Measurements from ENCODE around the gene DDX31. TPM values are rescaled to one million over a fixed set of nuclear protein-coding genes. Genes with fewer than 3 reads are reported as not detected.

DDX31 gene
- polyA plus RNA-seq, 6 donors from 2014 or later = 3.8 to 9.1 (median 7.3) TPM

DNA sequence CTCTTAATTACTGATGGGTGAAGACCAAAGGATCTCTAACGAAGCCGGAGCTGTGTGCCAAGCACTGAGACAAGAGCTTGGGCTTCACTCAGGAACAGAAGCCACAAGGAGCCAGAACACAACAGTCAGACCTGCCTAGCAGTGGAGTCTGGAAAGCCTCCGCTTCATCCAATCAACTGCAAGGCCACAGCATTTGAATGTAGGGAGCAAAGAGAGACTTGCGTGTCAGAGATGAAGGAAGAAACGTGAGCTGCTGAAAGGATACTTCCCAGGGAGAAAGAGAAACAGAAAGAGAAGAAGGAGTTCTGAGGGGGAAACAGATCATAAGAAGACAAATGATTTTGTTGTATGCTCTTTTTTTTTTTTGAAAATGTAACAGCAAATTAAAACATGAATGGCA lies 43.5 kb downstream of the DDX31 start:
- H3K4me1 Mint-ChIP-seq = peaks cover 0 to 5% (median 0%) of the 10 kb centered on the region in 3 donors
- H3K27ac Mint-ChIP-seq = peak overlapping the region in 2 of 6 donors; percentile 27 to 81
- peaks cover 42 to 45% of the 10 kb centered on the region in 2 donors for H3K36me3 Mint-ChIP-seq
- H3K9me3 Mint-ChIP-seq = no peaks in the 10 kb centered on the region
- no peak overlapping the region for H3K4me3 Mint-ChIP-seq
- no peaks in the 10 kb centered on the region for H3K27me3 Mint-ChIP-seq
- ATAC-seq (ENCODE audit: low read depth in 2 of 2) (no peak), DNase-seq (no peak)

- Mint-ChIP-seq H3K27me3 (no peaks in the 10 kb centered on the region), H3K36me3 (peaks cover 37 to 39% of the 10 kb centered on the region in 2 donors), H3K4me3 (no peak overlapping the region), H3K4me1 (peaks cover 0 to 5% (median 0%) of the 10 kb centered on the region in 3 donors), H3K9me3 (no peaks in the 10 kb centered on the region), H3K27ac (no peak overlapping the region)
- no peak for DNase-seq
- ATAC-seq (ENCODE audit: low read depth in 2 of 2) = no peak
Measured at GRCh38 chr9:132622159-132622558, 47.6 kb downstream of the DDX31 start.

- no peak overlapping the region for H3K27ac Mint-ChIP-seq
- no peak overlapping the region for H3K4me3 Mint-ChIP-seq
Measured at GRCh38 chr9:132616725-132617124, 53.1 kb downstream of the DDX31 start.

DNA sequence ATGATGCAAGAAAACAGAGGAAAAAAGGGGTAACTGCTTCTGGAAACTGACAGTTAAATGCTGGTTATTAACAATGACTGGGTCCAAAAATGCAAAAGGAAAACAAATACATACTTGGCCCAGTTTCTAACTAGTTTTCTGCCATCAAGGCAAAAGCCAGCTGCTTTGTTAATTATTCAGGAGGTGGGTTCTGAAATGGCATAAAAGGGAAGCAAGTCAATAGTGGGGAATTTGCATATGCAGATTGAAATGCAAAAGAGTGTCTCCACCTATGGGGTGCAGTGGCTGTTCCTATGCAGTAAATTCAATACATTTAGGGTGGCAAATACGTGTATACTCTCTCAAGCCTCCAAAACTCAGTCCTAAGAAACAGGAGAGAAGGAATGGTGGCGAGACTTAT lies 54.0 kb downstream of the DDX31 start:
- Mint-ChIP-seq H3K4me3 (no peak overlapping the region), H3K27ac (no peak overlapping the region), H3K27me3 (no peaks in the 10 kb centered on the region), H3K36me3 (peaks cover 53 to 63% of the 10 kb centered on the region in 2 donors), H3K9me3 (no peaks in the 10 kb centered on the region), H3K4me1 (no peaks in the 10 kb centered on the region)
- ATAC-seq (ENCODE audit: low read depth in 2 of 2) (no peak), DNase-seq (no peak)

More at GRCh38 chr9:132616725-132617124, 53.1 kb downstream of the DDX31 start:
- no peaks in the 10 kb centered on the region for H3K9me3 Mint-ChIP-seq
- no peaks in the 10 kb centered on the region for H3K4me1 Mint-ChIP-seq
- peaks cover 50 to 53% of the 10 kb centered on the region in 2 donors for H3K36me3 Mint-ChIP-seq
- no peaks in the 10 kb centered on the region for H3K27me3 Mint-ChIP-seq
- ATAC-seq (ENCODE audit: low read depth in 2 of 2) = no peak
- no peak for DNase-seq

- Mint-ChIP-seq H3K36me3 (peaks cover 57 to 72% of the 10 kb centered on the region in 2 donors), H3K4me1 (no peaks in the 10 kb centered on the region), H3K4me3 (no peak overlapping the region), H3K9me3 (no peaks in the 10 kb centered on the region), H3K27me3 (no peaks in the 10 kb centered on the region), H3K27ac (peak overlapping the region in 2 of 6 donors; percentile 8 to 17)
- DNase-seq (no peak), ATAC-seq (ENCODE audit: low read depth in 2 of 2) (no peak)
Measured at GRCh38 chr9:132614324-132614723, 55.5 kb downstream of the DDX31 start.

DNA sequence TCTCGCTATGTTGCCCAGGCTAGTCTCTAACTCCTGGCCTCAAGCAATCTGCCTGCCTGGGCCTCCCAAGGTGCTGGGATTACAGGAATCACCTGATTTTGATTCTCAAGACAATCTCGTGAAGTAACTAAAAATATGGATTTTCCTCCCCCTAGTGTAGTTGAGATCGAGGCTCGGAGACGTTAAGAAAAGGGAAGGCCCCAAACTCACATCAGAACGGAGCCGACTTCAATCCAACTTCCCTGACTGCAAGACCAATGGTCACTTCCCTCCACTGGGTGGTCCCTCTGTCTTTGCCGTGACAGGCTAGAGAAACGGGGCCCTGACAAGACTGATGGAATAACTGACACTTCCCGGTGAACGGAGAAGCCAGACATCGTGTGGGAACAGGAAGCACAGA lies 59.1 kb downstream of the DDX31 start:
- H3K9me3 Mint-ChIP-seq = no peaks in the 10 kb centered on the region
- ATAC-seq (ENCODE audit: low read depth in 2 of 2) = no peak
- DNase-seq = no peak
- no peak overlapping the region for H3K4me3 Mint-ChIP-seq
- no peaks in the 10 kb centered on the region for H3K4me1 Mint-ChIP-seq
- H3K36me3 Mint-ChIP-seq = peaks cover 50 to 56% of the 10 kb centered on the region in 2 donors
- no peak overlapping the region for H3K27ac Mint-ChIP-seq
- H3K27me3 Mint-ChIP-seq = no peaks in the 10 kb centered on the region

DNA sequence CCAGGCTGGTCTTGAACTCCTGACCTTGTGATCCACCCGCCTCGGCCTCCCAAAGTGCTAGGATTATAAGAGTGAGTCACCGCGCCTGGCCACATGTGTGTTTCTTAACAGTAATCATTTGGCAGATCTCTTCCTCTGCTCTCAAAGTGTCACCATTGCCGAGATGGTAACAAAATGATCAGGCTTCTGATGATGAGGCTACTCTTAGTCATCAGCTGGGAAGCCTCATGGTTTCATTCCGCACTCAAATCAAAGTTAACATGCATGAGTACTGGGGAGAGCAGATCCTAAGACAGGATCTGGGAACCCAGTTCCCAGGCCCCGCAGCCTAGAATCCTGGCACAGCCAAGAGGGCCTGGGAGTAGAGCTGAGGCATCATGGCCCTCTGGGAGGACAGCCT lies 60.0 kb downstream of the DDX31 start:
- H3K9me3 Mint-ChIP-seq = no peaks in the 10 kb centered on the region
- H3K4me1 Mint-ChIP-seq = no peaks in the 10 kb centered on the region
- ATAC-seq (ENCODE audit: low read depth in 2 of 2) (no peak), DNase-seq (no peak)
- H3K27ac Mint-ChIP-seq = peak overlapping the region in 1 of 6 donors; percentile 49
- no peaks in the 10 kb centered on the region for H3K27me3 Mint-ChIP-seq
- peaks cover 53 to 54% of the 10 kb centered on the region in 2 donors for H3K36me3 Mint-ChIP-seq
- no peak overlapping the region for H3K4me3 Mint-ChIP-seq

DNA sequence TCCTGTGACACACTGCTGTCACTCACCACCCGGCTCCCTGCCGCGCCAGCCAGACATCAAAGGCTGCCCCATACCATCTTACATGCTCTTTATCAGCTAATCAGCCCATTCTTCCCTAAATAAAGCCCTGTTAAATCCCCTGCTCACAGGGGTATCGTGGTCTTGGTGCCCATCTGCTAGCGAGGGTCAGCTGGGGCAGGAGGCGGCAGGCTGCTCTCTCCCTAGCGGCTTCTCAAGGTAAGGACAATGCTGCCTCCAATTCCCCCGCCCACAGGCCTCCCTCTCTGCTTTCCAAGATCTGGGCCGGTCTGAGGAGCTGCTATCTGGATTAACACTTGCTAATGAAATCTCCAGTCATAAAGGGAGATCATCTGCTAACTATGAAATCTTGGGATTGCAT lies 60.6 kb downstream of the DDX31 start:
- no peak overlapping the region for H3K27ac Mint-ChIP-seq
- no peak overlapping the region for H3K4me3 Mint-ChIP-seq
- no peak for DNase-seq
- ATAC-seq (ENCODE audit: low read depth in 2 of 2) = no peak
- peaks cover 48 to 53% of the 10 kb centered on the region in 2 donors for H3K36me3 Mint-ChIP-seq
- H3K27me3 Mint-ChIP-seq = no peaks in the 10 kb centered on the region
- no peaks in the 10 kb centered on the region for H3K9me3 Mint-ChIP-seq
- H3K4me1 Mint-ChIP-seq = no peaks in the 10 kb centered on the region

DNA sequence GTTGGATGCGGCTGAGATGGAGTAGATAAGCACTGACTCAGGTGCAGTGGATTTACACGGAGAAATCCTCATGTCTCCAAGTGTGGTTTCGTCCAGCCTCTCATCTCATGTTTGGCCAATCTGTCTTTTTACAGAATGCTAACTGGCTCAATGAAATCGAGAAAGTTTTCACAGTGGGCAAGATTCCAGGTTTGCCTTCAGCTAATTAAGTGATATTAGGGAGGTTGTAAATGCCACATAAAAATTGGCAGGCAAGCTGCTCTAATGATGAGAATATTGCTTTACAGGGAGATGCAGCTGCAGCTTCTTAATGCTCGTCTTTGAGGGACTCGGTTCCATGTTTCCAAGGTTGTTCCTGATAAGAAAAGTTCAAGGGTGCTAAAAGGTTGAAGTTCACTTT lies 63.7 kb downstream of the DDX31 start:
- Mint-ChIP-seq H3K9me3 (no peaks in the 10 kb centered on the region), H3K27ac (no peak overlapping the region), H3K4me1 (no peaks in the 10 kb centered on the region), H3K4me3 (no peak overlapping the region), H3K36me3 (peaks cover 40 to 69% of the 10 kb centered on the region in 2 donors), H3K27me3 (no peaks in the 10 kb centered on the region)
- no peak for DNase-seq
- no peak for ATAC-seq (ENCODE audit: low read depth in 2 of 2)

DNA sequence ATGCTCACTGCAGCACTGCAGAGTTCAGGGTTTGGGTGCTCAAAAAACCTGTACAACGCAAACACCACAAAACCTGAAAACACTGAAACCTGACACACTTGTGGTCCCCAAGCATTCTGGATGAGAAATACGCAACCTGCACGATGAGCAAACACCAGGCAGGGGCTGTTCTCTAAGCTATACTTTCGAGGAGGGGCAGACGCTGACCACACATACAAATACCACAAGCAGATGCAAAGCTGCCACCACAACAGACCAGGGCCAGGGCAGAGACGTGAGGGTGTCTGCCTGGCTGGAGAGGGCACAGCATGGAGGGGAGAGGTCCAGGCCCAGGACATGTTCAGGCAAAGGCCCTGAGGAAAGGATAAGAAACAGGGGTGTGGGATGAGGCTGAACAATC lies 64.4 kb downstream of the DDX31 start:
- H3K27ac Mint-ChIP-seq = peak overlapping the region in 1 of 6 donors; percentile 47
- no peaks in the 10 kb centered on the region for H3K9me3 Mint-ChIP-seq
- no peak for ATAC-seq (ENCODE audit: low read depth in 2 of 2)
- no peak for DNase-seq
- H3K4me1 Mint-ChIP-seq = no peaks in the 10 kb centered on the region
- H3K36me3 Mint-ChIP-seq = peaks cover 39 to 69% of the 10 kb centered on the region in 2 donors
- H3K4me3 Mint-ChIP-seq = no peak overlapping the region
- H3K27me3 Mint-ChIP-seq = no peaks in the 10 kb centered on the region

DNA sequence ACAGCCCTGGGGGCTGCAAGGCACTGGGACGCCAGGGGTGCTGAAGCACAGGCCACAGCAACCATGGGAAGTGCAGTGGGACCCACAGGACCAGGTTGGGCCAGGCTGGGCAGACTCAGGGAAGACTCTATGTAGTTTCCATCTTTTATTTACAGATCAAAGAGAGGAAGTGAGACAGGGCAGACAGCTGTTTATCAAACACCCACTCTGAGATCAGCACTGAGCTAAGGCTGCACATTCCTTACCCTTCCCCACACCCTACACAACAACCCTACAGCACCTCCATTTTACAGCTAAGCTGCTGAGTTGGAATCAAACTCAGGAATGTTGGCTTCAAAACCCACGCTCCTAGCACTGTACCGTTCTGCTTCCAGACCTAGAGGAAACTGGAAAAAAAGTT lies 67.6 kb downstream of the DDX31 start:
- no peak overlapping the region for H3K27ac Mint-ChIP-seq
- no peak overlapping the region for H3K4me3 Mint-ChIP-seq
- DNase-seq (no peak), ATAC-seq (ENCODE audit: low read depth in 2 of 2) (no peak)
- H3K27me3 Mint-ChIP-seq = no peaks in the 10 kb centered on the region
- H3K4me1 Mint-ChIP-seq = peaks cover 0 to 3% (median 0%) of the 10 kb centered on the region in 3 donors
- H3K9me3 Mint-ChIP-seq = no peaks in the 10 kb centered on the region
- H3K36me3 Mint-ChIP-seq = peaks cover 35 to 76% of the 10 kb centered on the region in 2 donors

DNA sequence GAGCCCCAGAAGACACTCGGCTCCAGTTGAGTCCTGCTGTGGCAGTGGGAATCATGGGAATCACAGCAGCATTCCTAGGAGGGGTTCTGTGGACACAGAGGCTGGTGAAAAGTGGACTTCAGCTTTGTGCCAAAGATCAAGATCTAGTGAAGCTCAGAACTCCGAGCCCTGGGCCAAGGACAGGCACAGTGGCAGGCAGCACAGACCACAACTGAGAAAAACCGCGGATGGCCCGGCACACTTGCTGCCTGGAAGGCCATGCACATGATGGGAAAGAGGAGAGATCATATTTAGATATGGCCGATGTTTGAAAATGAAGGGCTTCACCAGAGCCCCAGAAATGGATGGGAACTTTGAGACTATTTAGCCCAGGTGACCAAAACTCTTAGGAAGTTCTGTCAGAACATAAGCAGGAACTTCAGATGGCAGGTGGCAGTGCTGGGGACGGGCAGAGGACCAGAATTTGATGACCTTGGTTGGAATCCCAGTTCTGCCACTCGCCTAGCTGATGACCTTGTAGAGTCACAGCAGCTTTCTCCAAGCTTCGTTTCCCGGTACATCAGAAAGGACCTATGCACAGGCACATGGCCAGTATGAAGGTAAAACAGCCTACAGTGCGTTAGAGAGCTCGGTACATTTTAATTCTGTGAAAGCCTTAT lies 69.3 kb downstream of the DDX31 start:
- Mint-ChIP-seq H3K27me3 (no peaks in the 10 kb centered on the region), H3K4me1 (peaks cover 0 to 4% (median 3%) of the 10 kb centered on the region in 3 donors), H3K9me3 (no peaks in the 10 kb centered on the region), H3K4me3 (no peak overlapping the region), H3K27ac (no peak overlapping the region), H3K36me3 (peaks cover 39 to 77% of the 10 kb centered on the region in 2 donors)
- no peak for ATAC-seq (ENCODE audit: low read depth in 2 of 2)
- DNase-seq = no peak

DNA sequence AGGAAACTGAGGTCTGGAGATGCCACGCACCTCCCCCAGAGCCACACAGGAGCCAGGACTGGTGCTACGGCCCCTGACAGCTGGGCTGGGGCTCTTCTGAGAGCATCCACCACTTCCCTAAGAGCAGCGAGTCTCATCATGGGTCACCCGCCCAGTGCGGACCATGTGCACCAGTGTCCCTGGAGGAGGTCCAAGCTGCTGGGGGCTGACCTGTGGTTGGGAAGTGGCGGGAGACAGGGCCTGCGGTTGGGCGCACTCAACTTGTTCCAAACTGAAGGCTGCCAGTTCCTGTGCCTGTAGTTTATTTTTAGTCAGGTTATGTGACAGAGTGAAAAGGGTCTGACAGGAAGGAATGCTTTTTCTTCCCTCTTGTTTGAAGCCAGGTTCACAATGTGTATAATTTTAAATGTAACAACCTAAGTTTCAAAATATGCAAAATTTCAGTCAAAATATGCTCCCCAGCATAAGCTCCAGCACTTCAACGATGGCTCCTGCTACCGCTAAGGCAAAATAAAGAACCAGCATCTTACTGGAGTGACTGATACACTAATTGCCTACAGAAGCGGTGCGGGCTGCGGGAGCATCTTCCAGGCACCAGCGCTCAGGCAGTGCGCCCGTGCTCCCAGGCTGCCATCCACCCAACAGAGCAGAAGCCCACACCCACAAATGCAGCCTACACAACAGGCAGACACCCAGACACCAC lies 72.6 kb downstream of the DDX31 start:
- Mint-ChIP-seq H3K27ac (no peak overlapping the region), H3K36me3 (peaks cover 52 to 65% of the 10 kb centered on the region in 2 donors), H3K27me3 (peaks cover 6 to 20% (median 12%) of the 10 kb centered on the region in 3 donors), H3K4me3 (no peak overlapping the region), H3K9me3 (no peaks in the 10 kb centered on the region), H3K4me1 (peaks cover 0 to 10% (median 3%) of the 10 kb centered on the region in 3 donors)
- no peak for ATAC-seq (ENCODE audit: low read depth in 2 of 2)
- no peak for DNase-seq

GRCh38 chr9:132596200-132596599 lies 73.6 kb downstream of the DDX31 start:
- peaks cover 4 to 11% (median 9%) of the 10 kb centered on the region in 3 donors for H3K4me1 Mint-ChIP-seq
- no peak for ATAC-seq (ENCODE audit: low read depth in 2 of 2)
- no peak overlapping the region for H3K27ac Mint-ChIP-seq
- H3K36me3 Mint-ChIP-seq = peaks cover 46 to 56% of the 10 kb centered on the region in 2 donors
- no peak overlapping the region for H3K4me3 Mint-ChIP-seq
- peaks cover 15 to 31% (median 23%) of the 10 kb centered on the region in 3 donors for H3K27me3 Mint-ChIP-seq
- no peaks in the 10 kb centered on the region for H3K9me3 Mint-ChIP-seq
- DNase-seq = no peak
